HepG2 (cell line): ENCODE measurements around the gene CCDC178. TPM values are rescaled to one million over a fixed set of nuclear protein-coding genes. Genes with fewer than 3 reads are reported as not detected.
"Not testable (repeated sequence)": the region's sequence is repeated elsewhere in the genome, so short reads cannot be mapped to it uniquely, and the experiment has no call there.

Source experiments
- ATAC-seq: fragments of 200-7000 bp; cut with Tn5 transposase; 3 replicates; pipeline ENCODE4 v1.9.1; 2020; ENCODE audit warnings: mild to moderate bottlenecking, moderate library complexity
- BruUV-seq: library from RNA; stranded (reverse); fragments of 400-500 nt; replicated peaks from 2 replicates; lab custom pipeline; 2021; lab: Mats Ljungman, UMichigan
- CTCF ChIA-PET: fragments of 300-600 bp; formaldehyde crosslinking; extraction: SDS; loops from one replicate; lab custom pipeline; 2021; ENCODE audit warnings: low total read pairs, inconsistent platforms, low intra/inter-chr PET ratio; lab: Yijun Ruan, JAX
- POLR2A ChIA-PET: fragments of 350-600 bp; sonication (Branson Sonifier 250); formaldehyde crosslinking; loops from one replicate; lab custom pipeline; 2020; ENCODE audit warnings: antibody characterized with exemption, inconsistent platforms; lab: Yijun Ruan, JAX
- DNase-seq: peaks from one replicate; pipeline ENCODE4 v3.0.0-alpha.2; 2015; ENCODE audit warnings: low spot score
- FAIRE-seq: peaks from 3 replicates; lab custom pipeline; 2011; peaks lifted over from hg19 to GRCh38; lab: Jason Lieb, UNC
- H2AFZ ChIP-seq: one replicate; pipeline ENCODE4 v1.6.1; 2011; ENCODE audit warnings: low read length, inconsistent platforms
- H3K27ac ChIP-seq: fragments of 300-600 bp; 3 replicates; pipeline ENCODE4 v1.8.0; 2011; ENCODE audit warnings: mixed run types, mild to moderate bottlenecking, mixed read lengths, low read length, inconsistent platforms; ENCODE audit not compliant: insufficient read depth; ENCODE audit errors: extremely low read length
- H3K27me3 ChIP-seq, 2 experiments: fragments of 200-600 bp in 1 of 2; 2 replicates in 1 of 2; 3 replicates in 1 of 2; pipeline versions ENCODE4 v1.6.0 to v1.8.0; 2011; ENCODE audit warnings: low read length in 2 of 2, mild to moderate bottlenecking in 2 of 2, moderate library complexity in 2 of 2, inconsistent platforms in 1 of 2; ENCODE audit not compliant: insufficient read depth in 2 of 2, control insufficient read depth in 1 of 2
- H3K36me3 ChIP-seq, 2 experiments: fragments of 200-600 bp in 1 of 2; replicated peaks in 1 of 2; 2 replicates in 1 of 2; 3 replicates in 1 of 2; pipeline versions ENCODE4 v1.5.1 to v1.8.0; 2011; ENCODE audit warnings: low read length in 2 of 2, inconsistent platforms in 1 of 2; ENCODE audit not compliant: insufficient read depth in 2 of 2, control insufficient read depth in 1 of 2
- H3K4me1 ChIP-seq: 2 replicates; pipeline ENCODE4 v1.5.1; 2012; ENCODE audit warnings: low read length, inconsistent platforms; ENCODE audit not compliant: insufficient read depth
- H3K4me2 ChIP-seq: 2 replicates; pipeline ENCODE4 v1.6.0; 2011; ENCODE audit warnings: low read depth, low read length, inconsistent platforms
- H3K4me3 ChIP-seq, 3 experiments: fragments of 200-600 bp in 1 of 3; sonication (generic), shearing (Covaris generic) in 1 of 3; replicated peaks in 1 of 3; 2 replicates each; pipeline ENCODE4 v1.5.1; 2011 to 2016; ENCODE audit warnings: low read length in 3 of 3, inconsistent platforms in 2 of 3, low read depth in 2 of 3, mild to moderate bottlenecking in 2 of 3, control low read depth in 1 of 3, mixed read lengths in 1 of 3; ENCODE audit not compliant: insufficient read depth in 1 of 3
- H3K79me2 ChIP-seq: one replicate; pipeline ENCODE4 v1.6.1; 2011; ENCODE audit warnings: low read length, inconsistent platforms; ENCODE audit not compliant: insufficient read depth
- H3K9ac ChIP-seq: 2 replicates; pipeline ENCODE4 v1.6.0; 2011; ENCODE audit warnings: mild to moderate bottlenecking, low read depth, low read length, inconsistent platforms; ENCODE audit not compliant: insufficient read depth
- H3K9me3 ChIP-seq: 2 replicates; pipeline ENCODE4 v1.5.1; 2012; ENCODE audit warnings: mild to moderate bottlenecking, low read length
- H4K20me1 ChIP-seq: 2 replicates; pipeline ENCODE4 v1.6.0; 2011; ENCODE audit warnings: inconsistent platforms, mild to moderate bottlenecking, low read length, moderate library complexity; ENCODE audit not compliant: insufficient read depth
- NCOA5 ChIP-seq: sonication (generic); formaldehyde crosslinking; IDR thresholded peaks from 2 replicates; pipeline ENCODE4 v1.4.0; 2020; ENCODE audit warnings: missing genetic modification reagents
- ZNF430 ChIP-seq: sonication (generic); formaldehyde crosslinking; IDR thresholded peaks from 2 replicates; pipeline ENCODE4 v1.9.0; 2021; ENCODE audit warnings: mild to moderate bottlenecking, missing genetic modification reagents
- ZNF431 ChIP-seq: sonication (generic); formaldehyde crosslinking; IDR thresholded peaks from 2 replicates; pipeline ENCODE4 v1.9.0; 2022; ENCODE audit warnings: missing genetic modification reagents, low read depth, mild to moderate bottlenecking, borderline replicate concordance
- WGBS: methylation state at CpG from one replicate; pipeline ENCODE4 v1.1.6; 2017; ENCODE audit warnings: low lambda C conversion rate; 5-methylcytosine and 5-hydroxymethylcytosine counted together
- in situ Hi-C: cut with HindIII; loops from 2 replicates; pipeline ENCODE4 v1.10.0; 2017; ENCODE audit warnings: low pct_unique_long_range_greater_than_20kb; ENCODE audit not compliant: extremely low pct_ligation_motif_present
- intact Hi-C: fragments of 100-400 bp; cut with micrococcal nuclease; formaldehyde crosslinking; loops from one replicate; pipeline ENCODE4 v1.10.0; 2022; ENCODE audit not compliant: unreplicated experiment
- polyA plus RNA-seq, 8 experiments: library from polyadenylated mRNA; depleted of rRNA in 3 of 8; stranded (reverse) in 7 of 8; unstranded in 1 of 8; fragments of >200 nt; fragmentation: Illumina TruSeq in 4 of 8; extraction: Trizol in 4 of 8; gene quantifications; 2 replicates each; pipeline versions ENCODE4 v1.2.1 to v1.2.3, GENCODE V29; 2011 to 2016; ENCODE audit warnings: low read depth in 4 of 8, missing spikeins in 1 of 8, mixed read lengths in 1 of 8; ENCODE audit not compliant: insufficient read depth in 1 of 8
- total RNA-seq, 5 experiments: library from RNA; depleted of rRNA; stranded (reverse); fragments of >200 nt; fragmentation: Illumina TruSeq; extraction: Trizol; gene quantifications; 2 replicates each; pipeline ENCODE4 v1.2.3, GENCODE V29; 2016; ENCODE audit warnings: low read depth in 1 of 5

CCDC178 gene
- total and polyA plus RNA-seq, 2 of the 13 experiments (the other 11 are each of a cell fraction or from before 2014, with no cell fraction given) = not detected

GRCh38 chr18:33152376-33152775 is 288.1 kb downstream of the CCDC178 start:
- no peaks in the 10 kb centered on the region for H3K79me2 ChIP-seq
- no peaks in the 10 kb centered on the region for H3K9me3 ChIP-seq
- DNase-seq (no peak), FAIRE-seq (no peak), ATAC-seq (no peak)
- no peaks in the 10 kb centered on the region for H3K36me3 ChIP-seq
- no peak overlapping the region for H3K27ac ChIP-seq
- H3K4me3 ChIP-seq = no peak overlapping the region
- BruUV-seq = no TSS peak
- H3K4me2 ChIP-seq = no peak overlapping the region
- no peaks in the 10 kb centered on the region for H3K4me1 ChIP-seq
- H3K9ac ChIP-seq = no peak overlapping the region
- WGBS = 0% methylated on average over 1 of the region's 1 CpG
- POLR2A ChIA-PET = no interaction called here
- H4K20me1 ChIP-seq = no peaks in the 10 kb centered on the region
- intact Hi-C loops (no loop called here), in situ Hi-C loops (no loop called here)
- CTCF ChIA-PET = no interaction called here
- no peaks in the 10 kb centered on the region for H3K27me3 ChIP-seq
- TF ChIP-seq ZNF430 = no peak
- no peak for TF ChIP-seq NCOA5 (CRISPR knock-in tag)
- TF ChIP-seq ZNF431 (CRISPR knock-in tag) = no peak
- H2AFZ ChIP-seq = no peak overlapping the region

- WGBS = 64% methylated on average over 21 of the region's 25 CpGs
These were observed 292.7 kb downstream of the CCDC178 start for GRCh38 chr18:33147811-33148210.

More at GRCh38 chr18:33147811-33148210, 292.7 kb downstream of the CCDC178 start:
- H3K79me2 ChIP-seq, H3K4me3 ChIP-seq, BruUV-seq, H3K9me3 ChIP-seq, CTCF ChIA-PET, H2AFZ ChIP-seq, H3K4me2 ChIP-seq, H4K20me1 ChIP-seq, H3K9ac ChIP-seq, FAIRE-seq, H3K36me3 ChIP-seq, H3K27me3 ChIP-seq, ATAC-seq, H3K27ac ChIP-seq, POLR2A ChIA-PET, DNase-seq, H3K4me1 ChIP-seq, intact Hi-C loops, in situ Hi-C loops: not testable (repeated sequence)
